NCI-H2029 (cell line): Measurements from ENCODE around the gene TBL2.
"Not testable (repeated sequence)": the region's sequence is repeated elsewhere in the genome, so short reads cannot be mapped to it uniquely, and the experiment has no call there.

Experiments used
- DNase-seq: peaks from one replicate; lab custom pipeline; 2025; lab: John Stamatoyannopoulos, UW

The TBL2 gene

DNA sequence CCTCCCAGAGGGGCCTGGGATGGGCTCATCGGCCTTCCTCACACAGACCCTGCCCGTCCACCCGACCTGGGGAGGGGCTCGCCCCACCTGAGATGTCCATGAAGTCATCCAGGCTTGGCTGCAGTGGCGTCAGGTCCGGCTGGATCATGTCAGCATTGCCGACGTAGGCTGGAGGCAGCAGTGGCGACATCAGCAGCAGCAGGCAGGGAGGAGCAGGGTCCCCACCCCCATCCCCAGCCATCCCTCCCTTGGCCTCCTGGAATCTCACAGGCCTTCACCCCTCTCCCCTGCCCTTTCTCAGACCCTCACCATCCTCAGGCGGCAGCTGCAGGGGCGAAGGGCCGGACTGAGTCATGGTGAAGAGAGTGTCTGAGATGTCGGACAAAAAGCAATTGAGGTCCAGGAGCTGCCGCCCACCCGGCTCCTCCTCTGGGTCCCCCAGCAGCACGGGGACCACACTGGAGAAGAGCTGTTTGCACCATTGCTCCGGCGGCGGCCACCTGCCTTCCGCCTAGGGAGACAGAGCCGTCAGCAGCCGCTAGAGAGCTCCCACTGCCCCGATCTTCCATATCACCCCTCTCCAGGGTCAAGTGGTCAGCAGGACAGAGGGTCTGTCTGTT is 27.3 kb upstream of the TBL2 start:
- no peak for DNase-seq

DNA sequence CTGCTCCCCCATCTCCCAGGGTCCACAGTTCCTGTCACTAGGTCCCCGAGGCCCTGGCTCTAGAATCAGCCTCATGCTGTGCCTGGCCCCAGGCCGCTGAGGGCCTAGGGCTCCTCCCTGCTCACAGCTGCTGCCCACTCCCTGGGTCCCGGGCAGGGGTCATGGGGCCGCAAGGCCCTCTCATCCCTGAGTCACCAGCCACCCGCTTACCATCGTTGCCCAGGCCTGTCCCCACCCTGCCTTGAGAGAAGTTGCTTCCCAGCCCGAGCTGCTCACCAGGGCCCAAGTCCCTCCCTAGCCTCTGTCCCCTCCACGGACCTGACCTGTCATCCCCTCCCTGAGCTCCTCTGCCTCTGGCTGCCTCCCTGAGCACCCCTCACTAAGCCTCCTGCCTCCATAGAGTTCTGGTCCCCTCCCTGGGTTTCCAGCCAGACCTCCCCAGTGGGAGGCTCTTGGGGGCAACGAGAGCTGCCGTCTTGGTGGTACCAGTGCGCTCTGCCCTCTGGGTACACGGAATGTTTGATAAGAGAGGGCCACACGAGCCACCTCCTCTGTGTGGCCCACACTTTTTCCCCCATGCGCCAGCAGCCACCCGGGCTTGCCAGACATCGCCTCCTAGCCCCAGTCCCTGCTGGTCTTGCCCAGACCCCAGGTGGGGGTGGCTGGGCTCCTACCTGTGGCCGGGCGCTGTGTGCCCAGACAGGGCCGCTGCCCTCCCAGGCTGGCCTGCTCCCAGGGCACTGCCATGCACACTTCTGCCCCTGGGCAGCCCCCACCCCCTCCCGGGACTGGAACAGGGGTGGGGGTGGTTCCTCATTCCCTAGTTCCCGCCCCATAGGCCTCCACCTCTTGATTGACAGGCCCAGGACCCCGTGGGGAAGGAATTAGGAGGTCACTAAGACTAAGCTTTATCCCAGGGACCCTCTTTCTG is 24.6 kb upstream of the TBL2 start:
- DNase-seq, result no peak

DNA sequence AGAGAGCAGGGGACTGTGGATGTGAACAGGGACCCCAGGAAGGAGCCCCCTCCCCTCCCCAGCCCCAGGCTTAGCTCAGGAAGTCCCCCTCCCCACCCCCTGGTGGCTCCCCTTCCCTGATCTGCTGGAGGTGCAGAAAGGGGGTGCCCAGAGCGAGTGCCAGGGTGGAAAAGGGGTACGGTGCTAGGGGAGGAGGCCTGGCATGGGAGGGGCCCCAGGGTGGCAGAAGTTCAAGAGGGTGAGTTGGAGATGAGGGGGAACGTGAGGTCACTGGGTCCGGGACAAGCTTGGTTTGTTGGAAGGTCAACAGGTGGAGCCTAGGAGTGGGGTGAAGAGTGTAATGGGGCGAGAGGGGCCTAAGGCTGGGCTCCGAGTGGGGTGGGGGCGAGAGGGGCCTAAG is 21.5 kb upstream of the TBL2 start:
- DNase-seq, result no peak

DNA sequence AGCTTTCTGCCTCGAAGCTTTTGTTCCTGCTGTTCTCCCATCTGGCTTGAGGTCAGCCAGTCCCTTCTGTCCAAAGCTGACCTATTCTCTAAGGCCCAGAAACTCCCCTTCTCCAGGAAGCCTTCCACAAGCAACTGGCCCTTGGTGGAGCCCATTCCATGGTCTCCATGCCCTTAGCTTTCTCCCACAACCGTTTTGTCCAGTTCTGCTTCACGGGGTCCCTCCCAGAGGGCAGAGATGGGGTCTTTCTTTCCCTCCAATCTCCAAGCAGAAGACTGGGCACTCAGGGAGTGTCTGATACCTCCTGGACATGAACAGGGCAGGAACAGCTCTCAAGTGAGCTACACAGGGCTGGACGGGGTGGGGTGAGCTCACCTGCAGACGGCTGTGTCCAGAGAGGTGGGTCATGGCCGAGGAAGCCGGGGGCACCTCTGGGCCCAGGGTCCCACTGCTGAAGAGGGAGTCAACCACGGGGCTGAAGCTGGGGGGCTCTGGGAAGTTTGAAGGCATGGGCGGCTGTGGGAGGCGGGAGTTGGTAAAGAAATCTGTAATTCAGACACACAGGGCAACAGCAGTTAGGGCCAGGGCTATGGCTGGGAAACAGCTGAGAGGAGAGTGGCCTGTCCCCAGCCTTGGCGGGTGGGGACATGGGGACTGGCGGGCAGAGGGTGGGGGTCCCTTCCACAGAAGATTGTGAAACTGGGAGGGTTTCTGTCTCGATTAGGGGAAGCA is 20.9 kb upstream of the TBL2 start:
- no peak for DNase-seq

DNA sequence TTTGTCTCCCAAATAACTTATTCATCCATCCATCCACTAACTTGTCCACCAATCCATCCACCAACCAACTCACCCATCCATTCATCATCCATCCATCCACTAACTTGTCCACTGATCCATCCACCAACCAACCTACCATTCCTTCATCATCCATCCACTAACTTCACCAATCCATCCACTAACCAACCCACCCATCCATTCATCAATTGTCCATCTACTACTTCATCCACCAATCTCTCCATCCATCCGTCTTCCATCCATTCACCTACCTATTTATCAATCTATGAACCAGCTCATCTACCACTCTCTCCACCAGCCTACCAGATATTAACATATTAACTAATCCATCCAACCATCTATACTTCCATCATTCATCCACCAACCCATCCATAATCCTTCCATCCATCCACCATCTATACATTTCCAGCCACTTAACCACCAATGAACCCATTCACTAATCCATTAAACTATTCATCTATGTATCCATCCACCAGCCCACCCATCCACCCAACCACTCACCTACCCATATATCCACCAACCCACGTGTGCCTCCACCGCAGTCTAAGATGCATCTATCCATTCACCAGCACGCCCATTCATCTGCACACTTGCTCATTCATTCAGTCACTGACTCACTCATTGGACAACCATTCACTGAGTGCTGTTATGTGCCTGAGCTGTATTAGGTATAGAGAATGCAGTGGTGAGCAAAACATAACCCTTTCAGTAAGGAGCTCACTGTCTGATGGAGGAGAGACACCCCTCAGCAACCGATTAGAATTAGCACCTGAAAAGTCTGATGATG is 19.8 kb upstream of the TBL2 start:
- DNase-seq, result no peak

DNA sequence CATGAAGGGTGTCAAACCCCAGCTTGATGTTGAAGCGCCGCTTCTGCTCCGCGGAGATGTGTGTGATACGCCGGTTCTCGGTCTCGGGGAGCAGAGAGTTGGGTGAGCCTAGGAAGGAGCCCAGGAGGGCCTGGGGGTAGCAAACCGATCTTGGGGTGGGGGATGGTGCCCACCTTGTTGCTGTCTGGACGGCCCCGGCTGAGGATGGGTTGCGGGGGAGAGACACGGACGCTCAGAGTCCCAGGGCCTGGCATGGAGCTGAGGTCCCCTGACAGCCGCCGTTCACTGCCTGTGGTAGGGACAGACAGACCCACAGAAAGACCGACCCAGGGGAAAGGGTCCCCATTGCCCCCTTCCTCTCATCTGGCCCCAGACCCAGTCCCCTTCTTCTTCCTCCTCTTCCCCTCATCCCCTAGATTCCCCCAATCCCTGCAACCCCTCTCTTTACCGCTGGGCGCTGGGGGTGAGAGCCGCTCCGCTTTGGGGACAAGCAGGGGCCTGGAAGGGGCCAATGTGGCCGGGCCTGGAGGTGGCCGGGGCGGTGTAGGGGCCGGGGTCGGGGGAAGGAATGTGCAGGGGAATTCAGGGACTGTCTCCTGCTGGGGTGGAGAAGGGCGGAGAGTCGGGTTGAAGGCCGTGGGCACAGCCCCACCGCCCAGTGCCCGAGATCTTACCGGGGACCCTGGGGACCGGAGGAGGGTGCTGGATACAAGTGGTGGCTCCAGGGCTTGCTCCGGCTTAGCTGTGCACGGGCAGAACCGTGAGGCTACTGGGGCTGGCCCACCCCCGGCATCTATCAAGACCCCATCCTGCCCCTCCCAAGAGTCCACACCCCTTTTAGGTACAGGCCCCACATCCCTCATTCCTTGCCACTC is 18.0 kb upstream of the TBL2 start:
- no peak for DNase-seq

DNA sequence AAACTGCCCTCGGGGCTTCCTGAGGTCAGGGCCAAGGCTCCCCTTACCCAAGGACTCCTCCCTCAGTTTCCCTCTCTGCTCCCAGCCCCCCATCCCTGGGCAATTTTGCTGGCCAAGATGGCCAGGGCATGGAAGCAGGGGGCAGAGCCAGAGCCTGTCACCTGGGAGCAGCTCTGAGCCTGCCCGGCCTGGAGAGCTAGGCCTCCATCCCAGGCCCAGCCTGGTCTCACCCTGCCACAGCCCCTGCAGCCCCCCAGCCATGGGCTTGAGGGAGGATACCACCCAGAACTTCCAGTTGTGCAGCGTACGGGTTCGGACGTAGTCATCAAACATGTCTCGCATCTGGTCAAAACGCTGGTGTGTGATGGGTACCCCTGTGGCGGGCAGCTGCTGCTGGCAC is 17.0 kb upstream of the TBL2 start:
- no peak for DNase-seq

DNA sequence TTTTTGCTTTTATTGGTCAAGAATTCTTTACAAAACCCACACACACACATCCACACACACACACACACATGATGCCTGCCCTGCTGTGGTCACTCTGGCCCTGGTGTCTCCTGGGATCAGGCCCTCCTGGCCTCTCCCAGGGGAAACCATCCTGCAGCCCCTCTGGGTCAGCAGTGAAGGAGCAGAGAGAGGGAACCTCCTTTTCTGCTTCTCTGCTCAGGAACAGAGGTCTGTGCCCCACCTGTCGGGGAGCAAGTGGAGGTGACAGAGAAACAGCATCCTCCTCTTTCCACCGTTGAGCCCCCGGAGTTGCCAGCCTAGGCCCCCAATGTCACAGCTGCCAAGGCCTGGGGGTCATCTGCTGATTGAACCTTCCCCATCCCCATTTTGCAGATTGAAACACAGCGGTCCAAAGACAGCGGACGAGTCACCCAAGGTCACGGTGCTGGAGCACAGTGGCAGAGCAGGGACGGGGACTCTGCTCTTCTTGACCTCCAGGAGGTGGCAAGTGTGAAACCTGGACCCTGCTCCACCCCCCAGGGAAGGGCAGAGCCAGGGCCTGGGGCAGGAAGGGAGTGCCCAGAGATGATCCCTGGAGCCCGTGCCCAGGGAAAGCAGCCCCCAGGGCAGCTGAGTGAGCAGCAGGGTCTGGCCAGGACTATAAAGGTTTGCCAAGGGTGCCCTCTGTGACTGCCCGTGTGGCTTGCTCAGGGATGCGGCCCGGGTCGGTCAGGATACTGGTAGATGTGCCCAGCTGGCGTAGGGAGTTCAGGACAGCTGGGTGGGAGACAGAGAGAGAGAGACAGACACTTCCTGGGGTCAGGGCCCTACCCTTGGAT is 15.0 kb upstream of the TBL2 start:
- no peak for DNase-seq

DNA sequence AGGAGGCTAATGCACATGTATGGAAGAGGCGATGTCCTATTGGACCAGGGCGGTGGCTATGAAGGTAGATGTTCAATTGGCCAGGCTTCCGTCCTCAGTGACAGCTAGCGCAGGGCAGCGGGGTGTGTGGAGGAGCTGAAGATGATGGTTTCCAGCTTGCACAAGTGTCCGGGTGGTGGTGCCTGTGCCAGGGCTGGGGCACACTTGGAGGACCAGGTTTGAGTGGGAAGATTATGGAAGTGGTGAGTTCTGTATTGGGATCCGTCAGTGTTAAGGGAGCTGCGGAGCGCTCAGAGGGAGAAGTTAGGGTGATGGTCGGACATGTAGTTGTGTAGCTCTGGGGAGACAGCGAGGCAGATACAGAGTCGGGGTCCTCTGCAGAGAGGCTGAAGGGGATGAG is 8.5 kb upstream of the TBL2 start:
- no peak for DNase-seq

DNA sequence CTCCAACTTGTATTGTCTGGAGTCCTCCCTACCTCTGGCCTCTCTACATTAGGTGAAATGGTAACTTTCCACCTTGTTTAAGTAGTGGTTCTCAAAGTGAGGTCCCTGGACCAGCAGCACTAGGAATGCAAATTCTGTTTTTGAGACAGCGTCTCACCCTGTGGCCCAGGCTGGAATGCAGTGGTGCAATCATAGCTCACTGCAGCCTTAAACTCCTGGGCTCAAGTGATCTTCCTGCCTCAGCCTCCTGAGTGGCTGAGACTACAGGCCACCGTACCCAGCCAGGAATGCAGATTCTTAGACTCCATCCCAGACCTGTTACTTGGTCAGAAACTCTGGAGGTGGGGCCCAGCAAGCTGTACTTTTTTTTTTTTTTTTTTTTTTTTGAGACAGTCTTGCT is 6.8 kb upstream of the TBL2 start:
- no peak for DNase-seq

DNA sequence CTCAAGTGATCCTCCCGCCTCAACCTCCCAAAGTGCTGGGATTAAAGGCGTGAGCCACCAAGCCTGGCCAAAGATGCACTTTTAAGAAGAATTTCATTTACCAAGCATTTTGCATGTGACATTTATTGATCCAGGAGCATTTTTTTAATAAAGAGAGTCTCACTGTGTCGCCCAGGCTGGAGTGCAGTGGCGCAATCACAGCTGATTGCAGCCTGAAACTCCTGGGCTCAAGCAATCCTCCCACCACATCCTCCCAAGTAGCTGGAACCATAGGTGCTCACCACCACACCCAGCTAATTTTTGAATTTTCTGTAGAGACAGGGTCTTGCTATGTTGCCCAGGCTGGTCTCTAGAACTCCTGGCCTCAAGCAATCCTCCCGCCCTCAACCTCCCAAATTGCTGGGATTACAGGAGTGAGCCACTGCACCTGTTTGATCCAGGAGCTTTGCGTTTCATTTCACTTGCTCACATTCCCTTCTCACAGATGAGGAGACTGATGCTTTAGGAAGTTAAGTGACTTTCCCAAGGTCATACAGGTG is 4.4 kb upstream of the TBL2 start:
- no peak for DNase-seq

DNA sequence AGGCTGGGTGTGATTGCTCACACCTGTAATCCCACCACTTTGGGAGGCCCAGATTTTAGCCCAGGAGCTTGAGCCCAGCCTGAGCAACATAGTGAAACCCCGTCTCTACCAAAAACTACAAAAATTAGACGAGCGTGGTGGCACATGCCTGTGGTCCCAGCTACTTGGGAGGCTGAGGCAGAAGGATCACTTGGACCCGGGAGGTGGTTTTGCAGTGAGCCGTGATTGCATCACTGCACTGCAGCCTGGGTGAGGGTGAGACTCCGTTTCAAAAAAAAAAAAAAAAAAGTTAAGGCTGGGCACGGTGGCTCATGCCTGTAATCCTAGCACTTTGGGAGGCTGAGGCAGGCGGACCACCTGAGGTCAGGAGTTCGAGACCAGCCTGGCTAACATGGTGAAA is 2.6 kb upstream of the TBL2 start:
- not testable (repeated sequence) for DNase-seq

DNA sequence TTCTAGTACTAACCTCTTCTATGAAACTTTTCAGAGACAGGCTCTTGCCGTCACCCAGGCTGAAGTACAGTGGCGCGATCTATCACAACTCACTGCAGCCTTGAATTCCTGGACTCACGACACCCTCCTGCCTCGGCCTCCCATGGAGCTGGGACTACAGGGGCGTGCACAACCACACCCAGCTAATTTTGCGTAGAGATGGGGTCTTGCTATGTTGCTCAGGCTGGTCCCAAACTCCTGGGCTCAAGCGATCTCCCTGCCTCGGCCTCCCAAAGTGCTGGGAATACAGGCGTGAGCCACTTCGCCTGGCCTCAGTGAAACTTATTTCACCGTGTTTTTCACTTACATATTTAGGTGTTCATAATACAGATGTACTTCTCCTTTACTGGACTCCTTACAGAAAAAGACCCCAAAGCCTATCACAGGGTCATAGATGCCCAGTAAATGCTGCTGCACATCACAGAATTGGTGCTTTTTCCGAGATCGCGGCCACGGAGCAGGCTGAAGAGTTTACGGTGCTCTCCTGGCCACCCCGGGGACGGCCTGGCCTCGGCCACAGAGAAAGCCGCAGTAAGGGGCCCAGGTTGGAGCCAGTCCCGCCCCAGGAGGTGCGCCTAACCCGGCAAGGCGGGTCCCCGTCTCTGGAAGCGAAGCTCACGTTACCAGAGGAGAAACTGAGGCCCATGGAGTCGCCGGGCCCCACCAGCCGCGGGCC is 595 bp downstream of the TBL2 start:
- DNase-seq, result no peak

DNA sequence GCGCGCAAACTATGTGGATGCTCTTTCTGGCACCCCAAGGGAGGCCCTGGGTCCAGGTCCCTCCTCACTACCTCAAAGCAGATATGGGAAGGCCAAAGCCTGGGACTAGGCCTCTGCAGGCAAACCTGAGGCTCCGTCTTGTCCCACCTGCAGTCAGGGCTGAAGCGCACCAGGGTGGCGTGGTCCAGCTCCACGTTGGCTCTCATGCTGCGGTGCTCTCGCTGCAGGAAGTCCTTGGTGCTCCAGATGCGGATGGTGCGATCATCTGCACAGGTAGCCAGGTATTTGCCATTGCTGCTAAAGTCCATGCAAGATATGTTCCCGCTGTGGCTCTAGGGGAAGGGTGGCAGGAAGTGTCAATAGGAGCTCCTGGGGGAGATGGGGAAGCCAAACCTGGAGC is 4.6 kb downstream of the TBL2 start:
- DNase-seq, result no peak

DNA sequence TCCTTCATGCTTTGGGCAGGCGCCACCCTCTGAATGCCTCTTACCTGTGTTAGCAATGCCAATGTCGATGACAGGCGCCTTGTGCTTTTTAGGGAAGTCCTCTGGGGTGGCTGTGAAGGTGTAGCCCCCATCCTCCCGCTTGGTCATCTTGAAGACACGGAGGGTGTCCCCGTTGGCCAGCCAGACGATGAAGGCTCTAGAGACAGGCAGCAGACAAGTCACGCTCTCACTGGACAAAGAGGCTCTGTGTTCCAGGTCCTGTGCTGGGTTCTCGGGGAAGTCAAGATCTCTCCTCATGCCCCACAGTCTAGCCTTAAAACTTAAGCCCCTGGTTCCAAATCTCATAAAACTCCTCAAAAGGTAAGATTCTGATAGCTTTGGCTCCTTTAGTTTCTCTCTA is 5.1 kb downstream of the TBL2 start:
- no peak for DNase-seq

DNA sequence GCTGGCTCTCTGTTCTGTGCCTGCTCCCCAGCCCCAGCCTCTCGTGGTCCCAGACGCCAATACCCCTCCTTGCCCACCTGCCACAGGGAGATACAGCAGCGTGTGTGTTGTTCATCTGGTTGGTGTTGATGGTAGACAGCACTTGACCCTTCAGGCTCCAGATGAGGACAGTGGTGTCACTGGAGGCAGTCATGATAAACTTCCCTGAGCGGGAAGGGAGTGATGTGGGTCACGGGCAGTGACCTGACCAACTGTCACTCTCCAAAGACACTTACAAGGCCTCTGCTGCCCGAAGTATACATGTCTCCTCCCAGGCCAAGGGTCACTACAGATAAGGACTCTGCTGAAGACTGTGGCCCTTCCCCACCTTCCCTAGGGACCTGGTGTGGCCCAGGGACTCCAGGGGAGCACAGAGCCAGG is 5.6 kb downstream of the TBL2 start:
- DNase-seq, result no peak

DNA sequence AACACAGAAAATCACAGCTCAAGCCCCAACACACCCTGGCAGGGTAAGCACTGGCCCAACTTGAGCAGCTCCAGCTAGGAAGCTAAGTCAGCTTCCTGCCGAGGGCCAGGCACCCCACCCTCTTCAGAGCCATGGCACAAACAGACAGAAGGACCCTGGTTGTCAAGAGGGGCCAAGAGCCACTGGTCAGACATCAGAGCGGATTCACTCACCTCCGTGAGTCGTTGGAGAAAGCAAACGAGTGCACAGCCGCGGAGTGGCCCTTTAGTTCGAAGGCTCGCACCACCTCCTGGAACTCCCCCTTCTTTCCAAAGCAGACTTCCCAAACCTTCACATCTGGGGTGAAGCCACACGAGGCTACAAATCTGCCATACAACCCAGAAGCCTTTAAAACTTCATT is 7.4 kb downstream of the TBL2 start:
- no peak for DNase-seq

DNA sequence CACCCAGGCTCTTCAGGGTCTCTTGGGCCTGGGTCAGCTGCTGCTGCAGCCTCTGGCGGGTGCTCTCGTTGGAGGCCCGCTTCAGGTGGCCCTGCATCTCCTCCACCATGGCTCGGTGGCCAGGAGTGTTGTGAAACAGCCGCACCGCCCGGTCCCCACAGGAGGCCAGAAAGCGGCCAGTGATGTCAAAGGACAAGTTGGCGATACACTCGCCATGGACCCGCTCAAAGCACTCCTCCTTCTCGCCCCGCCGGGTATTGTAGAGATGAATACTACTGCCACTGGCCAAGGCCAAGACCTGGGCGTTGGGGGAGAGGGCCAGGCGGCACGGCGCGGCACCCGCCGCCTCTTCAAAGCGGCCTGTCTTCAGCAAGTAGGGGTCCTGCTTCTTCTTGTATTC is 7.9 kb downstream of the TBL2 start:
- no peak for DNase-seq

DNA sequence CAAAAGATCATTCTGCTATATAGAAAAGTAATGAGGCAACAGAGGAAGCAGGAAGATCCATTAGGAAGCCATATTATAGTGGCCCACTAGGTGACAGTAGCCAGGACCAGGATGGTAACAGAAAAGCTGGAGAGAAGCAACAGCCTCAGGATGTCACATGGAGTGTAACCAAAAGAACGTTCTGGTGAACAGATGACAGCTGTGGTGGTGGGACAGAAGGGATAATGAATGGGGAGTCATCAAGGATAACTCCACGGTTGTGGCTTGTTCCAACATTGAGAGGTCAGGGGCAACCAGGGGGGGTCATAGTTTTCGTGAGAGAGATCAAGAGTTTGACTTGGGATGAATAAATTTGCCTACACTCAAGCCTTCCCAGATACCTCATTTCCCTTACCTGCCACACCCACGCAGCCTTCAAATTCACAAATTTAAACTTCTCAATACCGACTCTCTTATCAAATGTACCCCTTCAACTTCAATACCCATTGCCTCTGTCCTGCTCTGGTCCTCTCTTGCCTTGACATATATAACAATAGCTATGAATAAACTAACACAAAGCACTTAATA is 9.3 kb downstream of the TBL2 start:
- no peak for DNase-seq
